Inferior parietal cortex (tissue), 1 donor: ENCODE results near the gene KRTAP4-3.
"Not testable (repeated sequence)": the region's sequence is repeated elsewhere in the genome, so short reads cannot be mapped to it uniquely, and the experiment has no call there.

ENCODE experiments used
- DNase-seq: peaks from one replicate; pipeline ENCODE4 v3.0.0-alpha.2; 2016; ENCODE audit errors: extremely low spot score

Gene KRTAP4-3

DNA sequence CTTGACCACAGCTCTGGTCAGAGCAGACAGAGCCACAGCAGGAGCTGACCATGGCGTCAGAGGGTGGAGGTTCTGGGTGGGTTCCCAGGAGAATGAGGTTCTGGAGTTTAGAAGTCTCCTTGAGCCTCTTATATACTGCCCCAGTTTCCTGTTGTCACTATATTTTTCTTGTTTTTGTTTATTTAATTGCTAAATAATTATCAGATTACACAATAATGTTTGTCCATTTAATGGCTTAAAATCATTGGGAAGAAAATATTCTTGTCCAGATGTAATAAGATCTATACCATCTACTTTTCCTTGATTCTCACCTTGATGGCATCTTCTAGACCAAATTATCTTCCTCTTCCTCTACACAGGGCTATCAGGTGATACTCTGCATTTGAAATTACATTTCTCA is at the start of gene KRTAP4-3:
TSS of gene KRTAP4-3 (minus strand) at position 101 of the 400 bp plus-strand sequence. CDS start at position 52, 49 bp downstream.
- DNase-seq: no peak

DNA sequence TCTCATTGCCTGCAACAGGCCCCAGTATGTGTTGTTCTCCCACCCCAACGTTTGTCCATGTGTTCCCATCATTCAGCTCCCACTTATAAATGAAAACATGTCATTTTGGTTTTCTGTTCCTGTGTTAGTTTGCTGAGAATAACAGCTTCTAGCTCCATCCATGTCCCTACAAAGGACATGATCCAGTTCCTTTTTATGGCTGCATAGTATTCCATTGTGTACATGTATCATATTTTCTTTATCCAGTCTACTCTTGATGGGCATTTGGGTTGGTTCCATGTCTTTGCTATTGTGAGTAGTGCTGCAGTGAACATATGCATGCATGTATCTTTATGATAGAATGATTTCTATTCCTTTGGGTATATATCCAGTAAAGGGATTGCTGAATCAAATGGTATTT is 47.7 kb upstream of the KRTAP4-3 start:
- no peak for DNase-seq

DNA sequence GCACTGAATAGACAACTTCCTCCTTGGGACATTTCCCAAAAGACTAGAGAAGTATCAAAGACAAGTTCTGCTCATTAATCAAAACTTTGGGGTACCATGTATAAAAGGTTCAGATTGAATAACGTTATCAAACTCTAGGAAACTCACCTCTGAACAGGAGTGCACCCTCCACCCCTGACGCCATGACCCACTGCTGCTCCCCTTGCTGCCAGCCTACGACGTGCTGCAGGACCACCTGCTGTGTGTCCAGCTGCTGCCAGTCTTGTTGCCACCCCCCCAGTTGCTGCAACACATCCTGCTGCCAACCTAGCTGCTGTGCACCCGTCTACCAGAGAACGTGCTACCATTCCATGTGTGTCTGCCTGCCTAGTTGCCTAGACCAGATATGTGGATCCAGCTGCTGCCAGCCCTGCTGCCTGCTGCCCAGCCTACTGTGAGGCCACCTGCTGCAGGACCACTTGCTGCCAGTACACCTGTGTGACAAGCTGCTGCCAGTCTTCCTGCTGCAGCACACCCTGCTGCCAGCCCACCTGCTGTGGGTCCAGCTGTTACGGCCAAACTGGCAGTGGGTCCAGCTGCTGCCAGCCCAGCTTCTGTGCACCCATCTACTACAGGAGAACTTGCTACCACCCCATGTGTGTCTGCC is 44.6 kb upstream of the KRTAP4-3 start:
- DNase-seq: no peak

DNA sequence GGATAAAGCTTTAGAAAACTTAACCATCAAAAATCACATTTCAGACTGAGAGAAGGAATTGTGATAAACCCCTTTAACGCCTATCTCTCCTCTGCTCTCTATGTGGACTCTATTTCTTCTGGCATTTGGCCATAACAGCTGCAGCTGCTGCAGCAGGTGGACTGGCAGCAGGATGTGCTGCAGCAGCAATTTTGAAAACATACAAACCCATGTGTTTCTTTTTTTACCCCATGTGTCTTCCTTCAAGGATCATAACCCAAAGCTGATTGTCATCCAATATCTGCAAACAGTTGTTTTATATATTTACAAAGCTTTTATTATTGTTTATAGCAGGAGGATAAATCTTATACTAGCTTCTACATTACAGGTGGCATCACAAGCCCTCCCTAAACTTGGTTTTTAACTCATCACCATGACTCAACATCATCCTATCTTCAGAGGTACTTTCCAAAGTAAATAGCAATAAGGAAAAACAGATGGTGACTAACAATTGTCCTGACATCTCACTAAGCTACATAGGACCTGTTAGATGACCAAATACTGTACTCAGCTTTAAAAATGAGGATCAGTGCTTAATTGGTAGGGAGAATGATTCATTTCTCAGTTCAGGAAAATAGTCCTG is 43.9 kb upstream of the KRTAP4-3 start:
- DNase-seq: no peak

DNA sequence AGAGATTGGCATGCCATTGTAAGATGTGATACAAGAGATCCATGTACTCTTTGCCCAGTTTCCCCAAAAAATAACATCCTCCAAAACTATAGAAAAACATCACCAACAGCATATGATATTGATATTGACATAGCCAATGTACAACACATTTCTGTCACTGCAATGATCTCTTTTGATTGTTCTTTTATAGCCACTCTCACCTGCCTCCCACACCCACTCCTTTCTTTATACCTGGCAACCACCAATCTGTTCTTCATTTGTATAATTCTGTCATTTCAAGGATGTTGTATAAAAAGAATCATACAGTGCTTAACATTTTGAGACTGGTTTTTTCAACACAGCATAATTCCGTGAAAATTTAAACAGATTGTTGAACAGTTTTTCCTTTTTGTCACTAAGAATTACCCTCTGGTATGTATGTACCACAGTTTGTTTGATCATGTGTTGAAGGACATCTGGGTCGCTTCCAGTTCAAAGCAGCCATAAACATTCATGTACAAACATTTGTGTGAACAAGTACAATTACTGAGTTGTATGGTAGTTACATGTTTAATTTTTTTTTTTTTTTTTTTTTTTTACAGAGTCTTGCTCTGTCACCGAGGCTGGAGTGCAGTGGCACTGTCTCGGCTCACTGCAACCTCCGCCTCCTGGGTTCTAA is 31.5 kb upstream of the KRTAP4-3 start:
- no peak for DNase-seq

DNA sequence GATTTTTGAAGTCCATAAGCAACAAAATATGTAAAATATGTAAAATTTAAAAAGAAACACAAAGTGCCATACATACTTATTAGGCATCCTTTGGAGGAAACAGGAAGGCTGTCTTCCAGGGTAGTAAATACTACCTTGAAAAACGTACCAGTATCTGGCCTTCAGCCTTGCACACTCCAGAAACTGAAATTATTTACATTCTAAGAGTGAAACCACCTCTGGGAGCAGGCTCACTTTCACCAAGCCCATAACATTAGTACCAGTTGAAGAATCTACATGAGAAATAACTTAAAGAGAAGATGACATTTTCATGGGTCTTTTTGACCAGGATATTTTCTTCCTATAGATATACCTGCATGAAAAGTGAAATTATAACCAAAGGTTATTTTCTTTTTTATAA is 28.0 kb upstream of the KRTAP4-3 start:
- no peak for DNase-seq

DNA sequence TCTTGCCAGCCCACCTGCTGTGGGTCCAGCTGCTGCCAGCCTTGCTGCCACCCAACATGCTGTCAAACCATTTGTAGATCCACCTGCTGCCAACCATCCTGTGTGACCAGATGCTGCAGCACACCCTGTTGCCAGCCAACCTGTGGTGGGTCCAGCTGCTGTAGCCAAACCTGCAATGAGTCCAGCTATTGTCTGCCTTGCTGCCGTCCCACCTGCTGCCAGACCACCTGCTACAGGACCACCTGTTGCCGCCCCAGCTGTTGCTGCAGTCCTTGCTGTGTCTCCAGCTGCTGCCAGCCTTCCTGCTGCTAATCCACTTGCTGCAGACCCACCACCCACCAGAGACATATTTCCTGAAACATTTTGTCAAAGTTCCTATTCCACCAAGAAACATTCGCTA is 22.3 kb upstream of the KRTAP4-3 start:
- DNase-seq: no peak

DNA sequence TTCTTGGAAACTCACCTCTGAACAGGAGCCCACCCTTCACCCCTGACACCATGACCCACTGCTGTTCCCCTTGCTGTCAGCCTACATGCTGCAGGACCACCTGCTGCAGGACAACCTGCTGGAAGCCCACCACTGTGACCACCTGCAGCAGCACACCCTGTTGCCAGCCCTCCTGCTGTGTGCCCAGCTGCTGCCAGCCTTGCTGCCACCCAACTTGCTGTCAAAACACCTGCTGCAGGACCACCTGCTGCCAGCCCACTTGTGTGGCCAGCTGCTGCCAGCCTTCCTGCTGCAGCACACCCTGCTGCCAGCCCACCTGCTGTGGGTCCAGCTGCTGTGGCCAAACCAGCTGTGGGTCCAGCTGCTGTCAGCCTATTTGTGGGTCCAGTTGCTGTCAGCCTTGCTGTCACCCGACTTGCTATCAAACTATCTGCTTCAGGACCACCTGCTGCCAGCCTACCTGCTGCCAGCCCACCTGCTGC is 21.9 kb upstream of the KRTAP4-3 start, which contains the start of gene KRTAP9-1:
TSS of gene KRTAP9-1 (plus strand) at position 51 of the 482 bp plus-strand sequence. CDS start at position 51, 0 bp downstream.
- not testable (repeated sequence) for DNase-seq

DNA sequence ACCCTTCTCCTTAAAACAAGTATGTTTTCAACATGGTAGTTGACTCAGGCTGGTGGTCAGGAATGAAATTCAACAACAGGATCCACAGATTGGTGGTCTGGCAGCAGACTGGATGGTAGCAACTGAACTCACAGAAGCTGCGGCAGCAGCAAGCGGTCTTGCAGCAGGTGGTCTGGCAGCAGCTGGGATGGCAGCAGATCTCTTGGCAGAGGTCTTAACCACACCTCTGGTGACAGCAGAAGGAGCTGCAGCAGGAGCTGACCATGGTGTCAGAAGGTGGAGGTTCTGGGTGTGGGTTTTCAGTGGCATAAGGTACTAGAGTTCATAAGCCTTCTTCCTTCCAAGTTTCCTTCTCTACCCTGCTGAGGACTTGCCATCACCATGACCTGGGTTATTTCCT is 18.9 kb upstream of the KRTAP4-3 start:
- DNase-seq: no peak

DNA sequence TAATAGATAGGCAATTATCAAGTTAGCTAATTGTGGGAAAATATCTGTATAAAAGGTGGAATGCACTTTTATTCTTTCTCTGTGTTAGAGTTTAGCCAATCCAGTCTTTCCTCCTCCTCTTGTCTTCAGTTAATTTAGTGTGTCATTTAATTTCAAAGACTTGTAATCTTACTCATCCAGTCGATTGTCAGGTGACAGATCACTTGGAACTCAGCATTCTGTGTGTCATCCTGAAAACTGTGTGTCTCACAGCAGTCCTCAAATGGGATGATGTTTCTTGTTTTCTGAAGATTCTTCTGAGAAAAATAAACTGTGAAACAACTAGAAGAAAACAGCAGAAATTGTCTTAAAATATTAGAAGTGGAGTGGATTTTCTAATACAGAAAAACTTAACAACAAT is 17.0 kb upstream of the KRTAP4-3 start:
- no peak for DNase-seq

DNA sequence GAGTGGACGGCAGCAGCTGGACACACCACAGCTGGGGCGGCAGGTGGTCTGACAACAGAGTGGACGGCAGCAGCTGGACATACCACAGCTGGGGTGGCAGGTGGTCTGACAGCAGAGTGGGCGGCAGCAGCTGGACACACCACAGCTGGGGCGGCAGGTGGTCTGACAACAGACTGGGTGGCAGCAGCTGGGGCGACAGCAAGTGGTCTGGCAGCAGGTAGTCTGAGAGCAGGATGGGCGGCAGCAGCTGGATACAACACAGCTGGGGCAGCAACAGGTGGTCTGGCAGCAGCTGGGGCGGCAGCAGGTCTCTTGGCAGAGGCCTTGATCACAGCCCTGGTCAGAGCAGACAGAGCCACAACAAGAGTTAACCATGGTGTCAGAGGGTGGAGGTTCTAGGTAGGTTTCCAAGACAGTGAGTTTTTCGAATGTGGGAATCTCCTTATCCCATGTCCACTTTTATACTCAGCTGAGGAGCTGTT is 16.5 kb upstream of the KRTAP4-3 start, which contains the start of gene KRTAP4-1:
TSS of gene KRTAP4-1 (minus strand) at position 432 of the 482 bp plus-strand sequence. CDS start at position 375, 57 bp downstream.
- DNase-seq: no peak

DNA sequence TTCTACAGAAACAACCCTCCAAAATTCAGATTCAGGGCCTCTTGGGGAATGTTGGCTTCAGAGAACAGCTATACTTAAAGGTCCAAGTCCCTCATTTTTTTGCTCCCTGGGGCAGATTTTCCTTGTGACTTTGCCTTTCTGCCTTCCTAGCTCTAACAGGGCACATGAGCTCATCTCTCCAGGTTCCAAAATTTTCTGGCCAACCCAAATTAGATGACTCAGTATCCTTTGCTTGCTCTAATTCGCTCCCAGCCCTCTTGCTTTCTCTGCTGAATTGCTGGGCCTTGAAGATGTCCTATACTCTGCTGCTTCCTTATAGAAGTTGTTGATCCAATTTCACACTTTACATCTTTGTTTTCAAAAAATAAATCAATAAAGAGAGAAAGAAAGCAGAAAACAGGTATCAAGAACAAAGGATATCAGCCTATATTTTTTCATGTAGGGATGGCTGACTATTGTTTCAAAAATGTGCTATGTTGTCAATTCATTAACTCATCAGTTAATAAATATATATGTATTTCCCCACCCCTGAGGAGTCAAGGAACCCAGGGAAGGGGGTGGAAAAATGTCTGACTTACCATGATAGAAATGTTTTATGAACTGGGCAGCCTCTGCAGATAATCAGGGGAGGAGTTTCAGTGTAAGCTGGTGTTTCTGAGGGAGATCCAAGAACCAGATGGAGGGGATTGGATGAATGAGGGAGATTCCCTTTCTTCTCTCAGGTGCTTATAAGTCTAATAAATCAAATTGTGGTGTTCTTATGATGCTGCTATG is 11.0 kb upstream of the KRTAP4-3 start:
- DNase-seq: no peak

DNA sequence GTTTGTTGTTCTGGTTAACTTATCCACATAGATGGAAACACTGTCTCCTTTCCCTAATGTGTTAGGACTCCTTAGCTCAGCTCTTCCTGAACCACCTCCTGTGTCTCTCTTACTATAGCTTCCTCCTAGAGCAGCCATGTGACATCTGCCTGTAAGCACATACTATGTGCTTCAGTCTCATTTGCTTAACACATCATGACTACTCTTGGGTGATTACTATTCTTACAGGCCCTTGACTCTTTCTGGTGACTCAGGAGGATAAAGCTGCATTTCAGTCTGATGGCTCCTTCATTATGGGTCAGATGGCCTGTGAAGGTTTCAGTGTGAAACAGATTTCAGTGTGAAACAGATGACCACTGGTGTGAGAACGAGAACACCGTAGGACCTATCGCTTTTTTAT is 10.3 kb upstream of the KRTAP4-3 start:
- no peak for DNase-seq

DNA sequence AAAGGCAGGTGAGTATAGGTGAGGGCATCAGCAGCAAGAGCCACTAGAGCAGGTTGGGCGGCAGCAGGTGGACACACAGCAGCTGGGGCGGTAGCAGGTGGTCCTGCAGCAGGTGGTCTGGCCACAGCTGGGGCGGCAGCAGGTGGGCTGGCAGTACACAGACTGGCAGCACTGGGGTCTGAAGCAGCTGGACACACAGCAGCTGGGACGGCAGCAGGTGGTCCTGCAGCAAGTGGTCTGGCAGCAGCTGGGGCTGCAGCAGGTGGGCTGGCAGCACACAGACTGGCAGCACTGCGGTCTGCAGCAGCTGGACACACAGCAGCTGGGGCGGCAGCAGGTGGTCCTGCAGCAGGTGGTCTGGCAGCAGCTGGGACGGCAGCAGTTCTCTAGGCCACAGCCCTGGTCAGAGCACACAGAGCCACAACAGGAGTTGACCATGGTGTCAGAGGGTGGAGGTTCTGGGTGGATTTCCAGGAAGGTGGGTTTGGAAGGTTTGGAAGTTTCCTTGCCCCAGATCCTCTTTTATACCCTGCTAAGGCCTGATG is 9.8 kb upstream of the KRTAP4-3 start, which contains the start of gene KRTAP4-2:
TSS of gene KRTAP4-2 (minus strand) at position 495 of the 545 bp plus-strand sequence. CDS start at position 438, 57 bp downstream.
- DNase-seq: no peak

DNA sequence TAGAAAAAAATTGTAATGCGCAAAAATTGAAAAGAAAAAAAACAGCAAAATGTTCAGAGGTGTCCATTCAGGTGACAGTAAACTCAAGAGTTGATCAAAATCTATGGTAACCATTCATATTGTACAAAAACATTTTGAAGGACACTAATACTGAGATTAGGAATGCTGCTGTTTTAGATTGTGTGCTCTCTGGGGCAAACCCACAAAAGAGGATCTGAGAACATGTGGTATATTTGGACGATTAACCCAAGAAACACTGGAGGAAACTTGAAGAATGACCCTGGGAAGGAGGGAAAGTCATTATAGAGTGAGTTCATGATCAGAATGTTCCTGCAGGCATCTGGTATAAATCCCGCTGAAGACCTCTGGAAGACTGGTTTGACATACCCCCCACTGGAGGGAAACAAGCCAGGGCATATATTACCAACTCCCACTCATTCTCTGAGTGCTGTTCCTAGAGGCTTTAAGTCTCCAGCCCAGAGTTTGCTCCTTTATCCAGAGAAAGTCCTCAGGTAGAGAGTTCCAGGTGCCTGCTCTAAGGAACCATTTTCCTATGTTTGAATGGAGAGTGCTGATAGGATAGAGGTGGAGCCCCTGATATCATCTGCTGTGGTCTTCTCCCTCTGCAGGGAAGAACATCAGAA is 8.8 kb upstream of the KRTAP4-3 start:
- no peak for DNase-seq

DNA sequence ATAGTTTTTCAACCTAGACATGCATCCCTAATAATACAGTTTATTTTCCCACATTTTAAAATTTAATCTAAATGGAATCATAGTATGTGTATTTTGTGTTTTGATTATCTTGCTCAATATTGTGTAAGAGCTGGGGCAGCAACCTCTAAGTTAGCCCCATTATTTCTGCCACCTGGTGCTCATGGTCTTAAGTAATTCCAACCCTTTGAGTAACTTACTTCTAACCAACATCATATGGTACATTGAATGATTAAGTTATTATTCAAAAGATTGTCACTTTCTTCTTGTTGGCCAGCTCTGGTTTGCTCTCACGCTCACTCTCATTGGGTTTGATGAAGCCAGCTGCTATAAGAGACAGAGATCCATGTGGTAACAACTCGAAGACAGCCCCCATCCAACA is 3.9 kb upstream of the KRTAP4-3 start:
- no peak for DNase-seq

DNA sequence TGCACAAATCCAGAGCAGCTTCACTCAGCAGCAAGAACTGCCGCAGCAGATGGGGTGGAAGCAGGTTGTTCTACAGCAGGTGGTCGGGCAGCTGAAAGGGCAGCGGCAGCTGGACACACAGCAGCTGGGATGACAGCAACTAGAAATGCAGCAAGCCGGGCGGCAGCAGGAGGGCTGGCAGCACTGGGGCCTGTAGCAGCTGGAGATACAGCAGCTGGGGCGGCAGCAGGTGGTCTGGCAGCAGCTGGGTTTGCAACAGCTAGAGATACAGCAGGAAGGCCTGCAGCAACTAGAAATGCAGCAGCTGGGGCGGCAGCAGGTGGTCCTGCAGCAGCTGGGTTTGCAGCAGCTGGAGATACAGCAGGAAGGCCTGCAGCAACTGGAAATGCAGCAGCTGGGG is 460 bp downstream of the KRTAP4-3 start:
- DNase-seq: no peak

DNA sequence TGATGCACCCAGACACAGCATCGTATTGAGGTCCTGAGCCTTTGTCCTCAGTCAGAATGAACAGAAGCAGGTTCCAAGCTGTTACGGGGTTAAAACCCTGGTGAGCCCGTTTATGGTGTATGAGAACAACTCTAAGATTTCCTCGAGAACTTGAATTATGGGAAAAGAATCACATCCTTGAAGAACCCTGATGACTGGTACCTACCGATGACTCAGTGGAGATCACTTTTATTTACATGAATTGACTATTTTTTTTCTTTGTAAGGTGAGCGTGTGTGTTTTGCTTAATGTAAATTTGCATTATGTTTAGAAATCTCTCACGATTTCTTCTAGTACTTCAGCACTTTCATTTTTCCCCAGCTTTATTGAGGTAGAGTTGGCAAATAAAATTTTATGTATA is 4.2 kb downstream of the KRTAP4-3 start:
- no peak for DNase-seq

DNA sequence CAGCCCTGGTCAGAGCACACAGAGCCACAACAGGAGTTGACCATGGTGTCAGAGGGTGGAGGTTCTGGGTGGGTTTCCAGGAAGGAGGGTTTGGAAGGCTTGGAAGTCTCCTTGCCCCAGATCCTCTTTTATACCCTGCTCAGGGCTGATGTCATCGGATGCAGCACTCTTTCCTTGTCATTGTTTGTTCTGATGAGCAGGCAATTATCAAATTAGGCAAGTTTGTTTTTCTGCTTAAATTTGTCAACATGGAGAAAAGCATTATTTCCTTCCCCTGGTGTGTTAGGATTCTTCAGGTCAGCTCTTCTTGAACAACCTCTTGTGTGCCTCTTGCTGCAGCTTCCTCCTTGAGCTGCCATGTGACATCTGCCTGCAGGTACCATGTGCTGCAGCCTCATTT is 7.4 kb downstream of the KRTAP4-3 start, which contains the start of gene KRTAP4-4:
TSS of gene KRTAP4-4 (minus strand) at position 101 of the 400 bp plus-strand sequence. CDS start at position 44, 57 bp downstream.
- no peak for DNase-seq

DNA sequence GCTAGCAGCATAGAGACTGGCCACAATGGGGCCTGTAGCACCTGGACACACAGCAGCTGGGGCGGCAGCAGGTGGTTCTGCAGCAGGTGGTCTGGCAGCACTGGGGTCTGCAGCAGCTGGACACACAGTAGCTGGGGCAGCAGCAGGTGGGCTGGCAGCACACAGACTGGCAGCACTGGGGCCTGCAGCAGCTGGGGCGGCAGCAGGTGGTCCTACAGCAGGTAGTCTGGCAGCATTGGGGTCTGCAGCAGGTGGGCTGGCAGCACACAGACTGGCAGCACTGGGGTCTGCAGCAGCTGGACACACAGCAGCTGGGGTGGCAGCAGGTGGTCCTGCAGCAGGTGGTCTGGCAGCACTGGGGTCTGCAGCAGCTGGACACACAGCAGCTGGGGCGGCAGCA is 7.8 kb downstream of the KRTAP4-3 start:
- DNase-seq: not testable (repeated sequence)

DNA sequence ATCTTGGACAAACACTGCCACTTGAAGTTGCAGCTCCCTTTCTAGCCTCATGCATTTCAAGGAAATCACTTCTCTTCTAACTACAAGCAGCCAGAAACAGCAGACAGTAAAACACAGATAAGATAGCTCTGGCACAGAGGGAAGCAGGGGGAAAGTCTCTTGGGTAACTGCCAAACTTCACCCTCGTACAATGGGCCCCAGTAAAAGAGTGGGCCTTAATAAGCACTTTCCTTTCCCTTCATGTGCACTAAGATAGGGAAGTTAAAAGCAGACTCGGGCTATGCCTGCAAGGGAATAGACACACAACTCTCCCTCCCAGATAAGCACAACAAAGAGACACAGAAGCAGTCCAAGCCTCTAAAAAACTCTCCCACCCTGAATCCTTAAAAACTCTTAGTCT is 14.2 kb downstream of the KRTAP4-3 start:
- no peak for DNase-seq
